Activated T-helper 1 cell treated with anti-CD3 and anti-CD28 coated beads, Interleukin-12 subunit alpha, Interleukin-12 subunit beta, Interleukin-2, Interleukin-4 antibody, amounts not matched to agents 30 ng/mL and 10 ng/mL and 1 ng/mL, durations not matched to agents 14 hours and 24 hours and 36 hours (primary cell): Measurements from ENCODE around the gene NAALAD2. TPM values are rescaled to one million over a fixed set of nuclear protein-coding genes. Genes with fewer than 3 reads are reported as not detected.
"Not testable (repeated sequence)": the region's sequence is repeated elsewhere in the genome, so short reads cannot be mapped to it uniquely, and the experiment has no call there.

Experiments used
- DNase-seq: peaks from one replicate; pipeline ENCODE4 v3.0.0; 2021; ENCODE audit warnings: low spot score
- H3K27ac Mint-ChIP-seq: one replicate; pipeline ENCODE4 v1.8.0; 2021; ENCODE audit warnings: mild to moderate bottlenecking, mixed read lengths
- H3K27me3 Mint-ChIP-seq: one replicate; pipeline ENCODE4 v1.8.0; 2022; ENCODE audit warnings: mild to moderate bottlenecking, moderate library complexity, mixed read lengths; ENCODE audit not compliant: insufficient read depth
- H3K36me3 Mint-ChIP-seq: one replicate; pipeline ENCODE4 v1.8.0; 2021; ENCODE audit warnings: low read depth, mixed read lengths
- H3K4me1 Mint-ChIP-seq: one replicate; pipeline ENCODE4 v1.8.0; 2021; ENCODE audit warnings: low read depth, mixed read lengths
- H3K4me3 Mint-ChIP-seq: one replicate; pipeline ENCODE4 v1.8.0; 2021; ENCODE audit warnings: mild to moderate bottlenecking, moderate library complexity, mixed read lengths
- H3K9me3 Mint-ChIP-seq: one replicate; pipeline ENCODE4 v1.8.0; 2021; ENCODE audit warnings: mixed read lengths
- intact Hi-C: fragments of 100-400 bp; cut with micrococcal nuclease; formaldehyde crosslinking; loops from one replicate; pipeline ENCODE4 v1.15.1; 2024
- total RNA-seq: library from RNA; stranded (reverse); gene quantifications from 2 replicates; pipeline ENCODE4 v1.2.3, GENCODE V29; 2022

The NAALAD2 gene
- total RNA-seq, 1 donor from 2014 or later: not detected

GRCh38 chr11:90166982-90167573, 32.6 kb downstream of the NAALAD2 start:
- DNase-seq, H3K4me3 Mint-ChIP-seq, H3K27ac Mint-ChIP-seq, intact Hi-C loops, H3K9me3 Mint-ChIP-seq, H3K36me3 Mint-ChIP-seq, H3K27me3 Mint-ChIP-seq, H3K4me1 Mint-ChIP-seq: not testable (repeated sequence)

DNA sequence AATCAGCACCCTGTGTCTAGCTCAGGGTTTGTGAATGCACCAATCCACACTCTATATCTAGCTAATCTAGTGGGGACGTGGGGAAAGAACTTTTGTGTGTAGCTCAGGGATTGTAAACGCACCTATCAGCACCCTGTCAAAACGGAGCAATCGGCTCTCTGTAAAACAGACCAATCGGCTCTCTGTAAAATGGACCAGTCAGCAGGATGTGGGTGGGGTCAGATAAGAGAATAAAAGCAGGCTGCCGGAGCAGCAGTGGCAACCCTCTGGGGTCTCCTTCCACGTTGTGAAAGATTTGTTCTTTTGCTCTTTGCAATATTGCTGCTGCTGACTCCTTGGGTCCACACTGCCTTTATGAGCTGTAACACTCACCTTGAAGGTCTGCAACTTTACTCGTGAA, 33.2 kb downstream of the NAALAD2 start:
- H3K9me3 Mint-ChIP-seq, H3K4me1 Mint-ChIP-seq, H3K4me3 Mint-ChIP-seq, H3K27me3 Mint-ChIP-seq, H3K27ac Mint-ChIP-seq, intact Hi-C loops, DNase-seq, H3K36me3 Mint-ChIP-seq: not testable (repeated sequence)

DNA sequence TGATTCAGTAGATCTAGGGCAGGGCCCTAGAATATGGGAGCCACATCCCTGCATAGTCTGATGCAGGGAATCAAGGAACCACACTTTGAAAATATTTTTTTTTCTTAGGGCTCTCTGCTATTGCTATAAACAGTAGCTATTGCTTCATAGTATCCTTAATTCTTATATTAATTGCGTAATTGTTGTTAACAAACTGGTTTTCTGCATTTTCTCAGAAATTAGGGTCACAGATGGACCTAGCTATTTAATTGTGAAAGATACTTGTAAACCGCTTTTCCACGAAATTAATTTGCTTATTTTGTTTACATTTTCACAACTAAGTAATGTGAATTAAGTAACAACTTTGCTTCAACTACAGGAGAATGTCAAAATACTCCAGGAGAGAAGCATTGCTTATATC, 34.1 kb downstream of the NAALAD2 start:
- H3K4me3 Mint-ChIP-seq: no peak overlapping the region
- no peaks in the 10 kb centered on the region for H3K4me1 Mint-ChIP-seq
- H3K9me3 Mint-ChIP-seq: no peaks in the 10 kb centered on the region
- intact Hi-C loops: no loop called here
- H3K27ac Mint-ChIP-seq: no peak overlapping the region
- H3K27me3 Mint-ChIP-seq: peaks cover 2% of the 10 kb centered on the region
- H3K36me3 Mint-ChIP-seq: no peaks in the 10 kb centered on the region
- DNase-seq: no peak

- peaks cover 2% of the 10 kb centered on the region for H3K27me3 Mint-ChIP-seq
- no peaks in the 10 kb centered on the region for H3K9me3 Mint-ChIP-seq
- H3K27ac Mint-ChIP-seq: no peak overlapping the region
- H3K4me3 Mint-ChIP-seq: no peak overlapping the region
- H3K4me1 Mint-ChIP-seq: no peaks in the 10 kb centered on the region
- DNase-seq: no peak
- intact Hi-C loops: no loop called here
- no peaks in the 10 kb centered on the region for H3K36me3 Mint-ChIP-seq
Observed at GRCh38 chr11:90171359-90171758, 36.9 kb downstream of the NAALAD2 start.

DNA sequence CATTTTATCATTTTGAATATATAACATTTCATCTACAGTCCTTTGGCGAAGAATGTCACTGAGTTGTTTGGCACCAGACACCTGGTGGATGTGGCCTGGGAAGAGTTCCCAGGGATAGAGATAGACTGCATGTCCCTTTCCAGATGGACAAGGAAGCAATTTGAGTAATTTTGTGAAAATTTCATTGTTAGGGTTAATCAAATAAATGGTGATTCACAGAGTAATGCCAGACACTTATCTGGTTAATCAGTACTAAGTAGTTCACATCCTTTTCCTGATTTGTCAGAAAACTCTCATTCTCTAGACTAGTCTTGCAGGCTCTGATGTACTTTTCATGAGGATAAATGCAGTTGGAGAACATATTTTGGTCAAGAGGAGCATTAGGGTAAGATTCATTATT, 41.6 kb downstream of the NAALAD2 start:
- no peak for DNase-seq
- intact Hi-C loops: no loop called here
- no peak overlapping the region for H3K4me3 Mint-ChIP-seq
- H3K4me1 Mint-ChIP-seq: no peaks in the 10 kb centered on the region
- H3K27ac Mint-ChIP-seq: no peak overlapping the region
- no peaks in the 10 kb centered on the region for H3K36me3 Mint-ChIP-seq
- no peaks in the 10 kb centered on the region for H3K9me3 Mint-ChIP-seq
- H3K27me3 Mint-ChIP-seq: peaks cover 8% of the 10 kb centered on the region

DNA sequence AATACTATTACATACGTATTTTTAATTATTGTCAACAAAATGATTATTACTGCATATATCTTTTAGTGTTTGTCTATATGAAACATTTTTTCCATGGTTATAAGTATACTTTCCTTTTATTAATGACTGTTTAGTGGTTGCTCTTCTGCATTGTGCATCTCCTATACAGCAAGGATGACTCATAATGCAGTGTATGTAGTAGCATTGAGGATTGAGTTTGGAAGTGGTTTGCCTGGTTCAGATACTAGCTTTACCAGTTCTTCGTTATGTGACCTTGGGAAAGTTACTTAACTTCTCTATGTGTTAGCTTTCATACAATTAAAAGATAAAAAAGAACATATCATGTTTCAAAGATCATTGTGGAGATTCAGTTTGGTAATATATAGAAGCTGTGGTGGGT, 44.3 kb downstream of the NAALAD2 start:
- intact Hi-C loops: no loop called here
- peaks cover 9% of the 10 kb centered on the region for H3K27me3 Mint-ChIP-seq
- no peak for DNase-seq

GRCh38 chr11:90179923-90180322, 45.5 kb downstream of the NAALAD2 start:
- H3K4me3 Mint-ChIP-seq: no peak overlapping the region
- DNase-seq: no peak
- H3K27ac Mint-ChIP-seq: no peak overlapping the region
- intact Hi-C loops: no loop called here
- no peaks in the 10 kb centered on the region for H3K4me1 Mint-ChIP-seq
- H3K36me3 Mint-ChIP-seq: no peaks in the 10 kb centered on the region
- H3K9me3 Mint-ChIP-seq: no peaks in the 10 kb centered on the region
- H3K27me3 Mint-ChIP-seq: peaks cover 9% of the 10 kb centered on the region

More for the DNA sequence above, 44.3 kb downstream of the NAALAD2 start:
- Mint-ChIP-seq H3K9me3 (no peaks in the 10 kb centered on the region), H3K4me1 (no peaks in the 10 kb centered on the region), H3K4me3 (no peak overlapping the region), H3K36me3 (no peaks in the 10 kb centered on the region), H3K27ac (no peak overlapping the region)

GRCh38 chr11:90187839-90188238, 53.4 kb downstream of the NAALAD2 start:
- no peak for DNase-seq
- intact Hi-C loops: no loop called here
- no peaks in the 10 kb centered on the region for H3K9me3 Mint-ChIP-seq
- no peaks in the 10 kb centered on the region for H3K4me1 Mint-ChIP-seq
- no peak overlapping the region for H3K4me3 Mint-ChIP-seq
- H3K27me3 Mint-ChIP-seq: peaks cover 2% of the 10 kb centered on the region
- H3K27ac Mint-ChIP-seq: no peak overlapping the region
- peaks cover 10% of the 10 kb centered on the region for H3K36me3 Mint-ChIP-seq

DNA sequence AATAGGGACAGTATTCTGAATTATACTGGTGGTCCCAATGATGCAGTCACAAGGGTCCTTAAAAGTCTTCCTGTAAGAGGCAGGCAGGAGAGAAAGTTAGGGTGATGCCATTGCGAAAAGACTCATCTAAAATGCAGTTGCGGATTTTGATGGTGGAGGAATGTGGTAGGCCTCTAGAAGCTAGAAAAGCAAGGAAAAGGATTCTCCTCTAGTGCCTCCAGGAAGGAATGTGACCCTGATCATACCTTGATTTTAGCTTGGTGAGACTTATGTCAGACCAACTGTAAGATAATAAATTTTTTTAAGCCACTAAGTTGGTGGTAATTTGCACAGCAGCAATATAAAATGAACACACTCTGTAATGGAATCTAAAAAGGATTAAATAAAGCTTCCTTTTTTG, 54.5 kb downstream of the NAALAD2 start:
- Mint-ChIP-seq H3K9me3 (no peaks in the 10 kb centered on the region), H3K27ac (no peak overlapping the region), H3K36me3 (peaks cover 10% of the 10 kb centered on the region), H3K4me3 (no peak overlapping the region), H3K4me1 (no peaks in the 10 kb centered on the region), H3K27me3 (no peaks in the 10 kb centered on the region)
- intact Hi-C loops: no loop called here
- DNase-seq: no peak

DNA sequence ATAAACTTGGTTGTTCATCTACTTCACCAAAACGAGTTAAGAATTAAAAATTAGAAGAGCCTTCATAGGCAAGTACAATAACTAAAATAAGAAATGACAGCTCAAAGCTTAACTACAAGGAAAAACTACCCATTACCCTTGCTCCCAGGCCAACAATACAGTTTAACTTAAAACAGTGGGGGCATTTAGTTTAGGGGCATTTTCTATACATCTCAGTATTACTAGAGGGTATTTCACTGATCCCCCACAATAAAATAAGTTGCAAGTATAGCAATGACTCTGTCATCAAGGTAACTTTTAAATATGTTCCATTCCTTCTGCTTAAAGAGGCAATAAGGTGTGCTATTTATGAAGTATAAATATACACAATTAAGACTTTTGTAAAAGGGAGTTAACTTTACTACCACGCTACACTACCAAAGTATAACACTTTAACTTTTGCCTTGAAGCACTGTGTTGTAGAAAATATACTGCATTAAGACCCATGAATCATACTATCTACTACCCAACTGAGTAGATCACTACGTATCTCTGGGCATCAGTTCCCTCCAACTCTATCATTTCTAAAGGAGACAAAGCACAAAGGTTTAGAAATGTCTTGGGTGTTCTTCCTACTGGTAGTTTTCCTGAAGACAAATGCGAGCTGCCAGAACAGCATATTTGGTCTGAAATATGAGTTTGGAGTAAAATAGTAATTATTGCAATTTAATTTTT, 58.6 kb downstream of the NAALAD2 start:
- intact Hi-C loops: no loop called here
- no peaks in the 10 kb centered on the region for H3K9me3 Mint-ChIP-seq
- no peak overlapping the region for H3K4me3 Mint-ChIP-seq
- H3K4me1 Mint-ChIP-seq: no peaks in the 10 kb centered on the region
- H3K27me3 Mint-ChIP-seq: no peaks in the 10 kb centered on the region
- H3K36me3 Mint-ChIP-seq: peaks cover 15% of the 10 kb centered on the region
- no peak for DNase-seq
- H3K27ac Mint-ChIP-seq: no peak overlapping the region

DNA sequence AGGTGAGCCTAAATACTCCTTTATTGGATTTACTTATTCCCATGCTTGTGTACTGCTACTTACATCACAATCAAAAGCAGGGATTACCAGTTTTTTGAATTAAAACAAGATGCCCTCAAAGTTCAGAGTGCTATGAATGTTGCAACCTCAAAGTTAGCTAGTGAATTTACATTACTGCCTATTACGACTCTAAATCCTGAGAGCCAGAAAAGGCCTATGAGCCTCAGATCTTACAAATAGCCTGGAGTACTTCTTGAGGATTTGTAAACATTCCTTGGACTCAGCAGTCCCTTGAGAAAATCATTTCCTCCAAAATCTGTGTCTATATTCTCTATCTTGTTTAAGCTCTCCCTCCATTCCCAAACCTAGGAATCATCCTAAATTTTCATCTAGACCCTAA, 62.9 kb downstream of the NAALAD2 start:
- no peaks in the 10 kb centered on the region for H3K27me3 Mint-ChIP-seq

GRCh38 chr11:90202342-90202741, 67.9 kb downstream of the NAALAD2 start:
- intact Hi-C loops: no loop called here
- DNase-seq: no peak
- Mint-ChIP-seq H3K36me3 (peaks cover 44% of the 10 kb centered on the region), H3K4me1 (peaks cover 10% of the 10 kb centered on the region), H3K27ac (no peak overlapping the region), H3K4me3 (no peak overlapping the region), H3K9me3 (no peaks in the 10 kb centered on the region), H3K27me3 (no peaks in the 10 kb centered on the region)

More for the DNA sequence above, 62.9 kb downstream of the NAALAD2 start:
- DNase-seq: no peak
- Mint-ChIP-seq H3K4me3 (no peak overlapping the region), H3K27ac (no peak overlapping the region), H3K9me3 (no peaks in the 10 kb centered on the region), H3K36me3 (peaks cover 21% of the 10 kb centered on the region), H3K4me1 (peaks cover 5% of the 10 kb centered on the region)
- intact Hi-C loops: no loop called here

GRCh38 chr11:90204407-90204806, 69.9 kb downstream of the NAALAD2 start:
- Mint-ChIP-seq H3K27ac (no peak overlapping the region), H3K4me1 (peaks cover 10% of the 10 kb centered on the region), H3K27me3 (no peaks in the 10 kb centered on the region), H3K9me3 (no peaks in the 10 kb centered on the region), H3K4me3 (no peak overlapping the region), H3K36me3 (peaks cover 46% of the 10 kb centered on the region)
- intact Hi-C loops: no loop called here
- no peak for DNase-seq
